Measurements from ENCODE around the gene ATRIP. TPM values are rescaled to one million over a fixed set of nuclear protein-coding genes. Genes with fewer than 3 reads are reported as not detected.

The ATRIP gene
- total RNA-seq, 4 donors from 2014 or later = 4.8 to 8.9 (median 7.1) TPM

DNA sequence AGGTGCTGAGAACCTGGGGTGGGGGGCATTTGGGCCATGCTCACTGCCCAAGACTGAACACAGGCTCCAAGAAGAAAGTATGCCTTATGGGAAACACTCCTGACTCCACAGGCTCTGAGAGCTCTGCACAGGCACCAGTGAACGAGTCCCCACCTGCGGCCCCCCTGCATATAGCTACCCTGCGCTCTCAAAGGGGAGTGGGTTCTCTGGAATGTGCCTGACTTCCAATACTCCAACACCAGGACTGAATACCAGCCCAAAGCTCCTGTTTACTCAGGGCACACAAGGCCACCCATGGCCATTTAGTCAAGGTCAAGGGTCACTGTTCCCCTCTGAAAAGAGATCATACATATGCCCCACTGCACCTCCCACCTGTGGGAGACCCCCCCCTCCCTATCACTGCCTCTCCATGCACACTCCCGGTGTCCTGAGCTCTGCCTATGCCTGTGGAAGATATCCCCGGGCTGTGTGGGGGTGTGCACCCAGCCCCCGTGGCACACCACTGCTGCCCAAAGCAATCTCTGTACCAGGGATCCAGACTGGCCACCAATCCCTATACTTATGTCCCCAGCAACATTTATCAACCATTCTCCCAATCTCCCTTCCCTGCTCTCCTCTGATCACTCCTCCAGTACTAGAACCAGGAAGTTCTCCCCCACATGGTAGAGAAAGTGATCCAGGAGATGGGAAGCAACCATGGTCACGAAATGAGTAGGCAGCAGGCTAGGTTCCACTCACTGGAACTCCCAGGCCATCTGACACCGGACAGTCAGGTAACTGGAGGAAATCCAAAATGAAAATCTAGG, 15.1 kb upstream of the ATRIP start:
- Histone ChIP-seq H3K27ac (peak overlapping the region; percentile 95 to 98 (median 96)), H3K27me3 (no peaks in the 10 kb centered on the region), H3K36me3 (peaks cover 0 to 11% (median 0%) of the 10 kb centered on the region in 3 donors), H3K4me1 (peaks cover 57 to 93% (median 72%) of the 10 kb centered on the region in 3 donors), H3K9me3 (no peaks in the 10 kb centered on the region), H3K4me3 (no peak overlapping the region)
- WGBS, 2 donors = 57 to 68% methylated on average over 7 of the region's 8 CpGs
- intact Hi-C loops (cut with DNase I) = no loop called here
- TF ChIP-seq, protein P1, sequence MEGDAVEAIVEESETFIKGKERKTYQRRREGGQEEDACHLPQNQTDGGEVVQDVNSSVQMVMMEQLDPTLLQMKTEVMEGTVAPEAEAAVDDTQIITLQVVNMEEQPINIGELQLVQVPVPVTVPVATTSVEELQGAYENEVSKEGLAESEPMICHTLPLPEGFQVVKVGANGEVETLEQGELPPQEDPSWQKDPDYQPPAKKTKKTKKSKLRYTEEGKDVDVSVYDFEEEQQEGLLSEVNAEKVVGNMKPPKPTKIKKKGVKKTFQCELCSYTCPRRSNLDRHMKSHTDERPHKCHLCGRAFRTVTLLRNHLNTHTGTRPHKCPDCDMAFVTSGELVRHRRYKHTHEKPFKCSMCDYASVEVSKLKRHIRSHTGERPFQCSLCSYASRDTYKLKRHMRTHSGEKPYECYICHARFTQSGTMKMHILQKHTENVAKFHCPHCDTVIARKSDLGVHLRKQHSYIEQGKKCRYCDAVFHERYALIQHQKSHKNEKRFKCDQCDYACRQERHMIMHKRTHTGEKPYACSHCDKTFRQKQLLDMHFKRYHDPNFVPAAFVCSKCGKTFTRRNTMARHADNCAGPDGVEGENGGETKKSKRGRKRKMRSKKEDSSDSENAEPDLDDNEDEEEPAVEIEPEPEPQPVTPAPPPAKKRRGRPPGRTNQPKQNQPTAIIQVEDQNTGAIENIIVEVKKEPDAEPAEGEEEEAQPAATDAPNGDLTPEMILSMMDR (IDR thresholded peaks at IDR 0.05) = no peak
- no peak for TF ChIP-seq POLR2A (IDR thresholded peaks at IDR 0.05)
- DNase-seq = no peak

DNA sequence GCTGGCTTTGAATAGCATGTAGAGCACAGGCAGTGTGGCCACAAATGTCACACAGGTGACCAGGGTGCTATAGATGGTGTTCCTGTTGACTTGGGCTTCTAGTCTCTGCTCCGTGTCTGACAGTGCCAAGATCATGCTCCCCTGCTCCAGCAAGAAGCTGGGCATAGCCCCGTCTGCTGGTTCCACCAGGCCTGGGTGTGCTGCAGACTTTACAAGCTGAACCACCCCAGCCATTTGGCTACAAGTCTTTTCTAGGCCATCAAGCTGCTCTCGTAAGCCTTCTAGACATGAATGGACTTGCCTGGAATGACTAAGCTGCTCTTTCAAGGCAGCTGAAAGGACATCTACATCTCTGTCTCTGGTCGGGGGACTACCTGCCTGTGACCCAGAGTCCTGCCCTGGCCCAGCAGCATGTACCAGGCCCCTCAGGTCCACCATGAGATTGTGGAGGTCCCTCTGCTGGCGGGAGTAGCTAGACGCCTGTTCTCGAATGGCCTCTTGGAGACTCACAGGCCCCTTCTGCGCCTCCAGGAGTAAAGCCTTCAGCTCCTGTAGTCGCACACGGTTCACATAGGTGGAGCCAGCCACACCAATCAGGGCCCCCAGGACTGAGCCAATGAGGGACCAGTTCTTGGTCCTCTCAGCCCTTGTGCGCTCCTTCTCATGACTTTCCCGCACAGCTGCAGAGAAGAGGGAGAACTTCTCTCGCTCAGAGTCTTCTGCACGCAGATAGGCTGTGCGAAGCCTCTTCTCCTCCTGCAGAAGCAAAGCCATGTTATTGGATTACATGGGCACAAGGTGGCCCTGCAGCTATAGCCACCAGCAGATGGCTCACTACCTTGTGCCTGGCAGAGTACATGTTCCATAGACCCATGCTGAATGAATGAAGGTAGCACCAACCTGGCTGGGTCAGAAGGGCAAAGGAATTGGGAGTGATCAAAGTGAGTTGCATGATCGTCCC, 13.8 kb upstream of the ATRIP start:
- intact Hi-C loops (cut with DNase I) = no loop called here
- 59 to 66% methylated on average over 6 to 9 of the region's 16 CpGs for WGBS, 2 donors
- no peaks in the 10 kb centered on the region for H3K9me3 ChIP-seq
- peak overlapping the region; percentile 95 to 98 (median 96) for H3K27ac ChIP-seq
- TF ChIP-seq, protein P1 (IDR thresholded peaks at IDR 0.05) = peak in 4 of 6 experiments; percentile 6 to 30 (median 10)
- TF ChIP-seq POLR2A (IDR thresholded peaks at IDR 0.05) = peak in 1 of 4 donors; percentile 32
- DNase-seq = no peak
- peaks cover 52 to 83% (median 59%) of the 10 kb centered on the region in 3 donors for H3K4me1 ChIP-seq
- peaks cover 0 to 11% (median 0%) of the 10 kb centered on the region in 3 donors for H3K36me3 ChIP-seq
- H3K4me3 ChIP-seq = peak overlapping the region in 3 of 4 donors; percentile 20 to 52 (median 26)
- H3K27me3 ChIP-seq = no peaks in the 10 kb centered on the region

DNA sequence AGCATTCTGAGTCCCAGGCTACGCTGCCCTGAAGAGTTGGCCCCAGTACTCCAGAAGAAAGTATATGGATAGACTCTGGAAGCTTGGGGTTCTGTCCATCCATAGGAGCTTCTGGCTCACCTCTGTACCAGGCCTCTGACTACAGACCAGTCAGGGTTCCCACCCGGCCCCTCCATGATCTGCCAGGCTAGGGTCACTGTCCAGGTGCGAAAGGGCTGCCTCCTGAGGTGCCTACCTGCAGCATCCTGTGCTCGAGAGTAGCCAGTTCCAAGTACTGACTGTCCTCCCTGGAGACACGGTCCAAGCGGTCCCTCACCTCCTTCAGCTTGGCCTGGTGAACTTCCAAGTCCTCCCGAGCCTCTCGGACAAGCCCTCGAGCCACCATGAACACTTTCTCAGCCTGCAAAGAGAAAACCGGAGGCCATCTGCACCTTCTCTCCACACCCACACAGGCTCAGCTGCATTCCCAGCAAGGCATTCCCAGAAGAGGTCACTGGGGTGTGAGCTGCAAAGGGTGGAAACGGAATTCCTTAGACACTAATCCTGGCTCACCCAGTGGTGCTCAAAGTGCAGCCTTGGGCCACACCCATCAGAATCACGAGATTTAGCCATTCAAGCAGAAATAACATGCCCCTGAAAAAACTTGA, 12.9 kb upstream of the ATRIP start:
- no peak for DNase-seq
- no peaks in the 10 kb centered on the region for H3K27me3 ChIP-seq
- peak overlapping the region; percentile 95 to 98 (median 96) for H3K27ac ChIP-seq
- 27 to 52% methylated on average over 6 to 8 of the region's 12 CpGs for WGBS, 2 donors
- peaks cover 0 to 11% (median 0%) of the 10 kb centered on the region in 3 donors for H3K36me3 ChIP-seq
- H3K9me3 ChIP-seq = no peaks in the 10 kb centered on the region
- peak overlapping the region; percentile 1 to 52 (median 23) for H3K4me3 ChIP-seq
- intact Hi-C loops (cut with DNase I) = loop anchor here (2.0 kb wide), 1 partner anchor 161 kb away; no protein-coding TSS in a partner anchor
- TF ChIP-seq, protein P1 (IDR thresholded peaks at IDR 0.05) = no peak
- peak in 1 of 4 donors; percentile 21 for TF ChIP-seq POLR2A (IDR thresholded peaks at IDR 0.05)
- peaks cover 52 to 74% (median 59%) of the 10 kb centered on the region in 3 donors for H3K4me1 ChIP-seq

DNA sequence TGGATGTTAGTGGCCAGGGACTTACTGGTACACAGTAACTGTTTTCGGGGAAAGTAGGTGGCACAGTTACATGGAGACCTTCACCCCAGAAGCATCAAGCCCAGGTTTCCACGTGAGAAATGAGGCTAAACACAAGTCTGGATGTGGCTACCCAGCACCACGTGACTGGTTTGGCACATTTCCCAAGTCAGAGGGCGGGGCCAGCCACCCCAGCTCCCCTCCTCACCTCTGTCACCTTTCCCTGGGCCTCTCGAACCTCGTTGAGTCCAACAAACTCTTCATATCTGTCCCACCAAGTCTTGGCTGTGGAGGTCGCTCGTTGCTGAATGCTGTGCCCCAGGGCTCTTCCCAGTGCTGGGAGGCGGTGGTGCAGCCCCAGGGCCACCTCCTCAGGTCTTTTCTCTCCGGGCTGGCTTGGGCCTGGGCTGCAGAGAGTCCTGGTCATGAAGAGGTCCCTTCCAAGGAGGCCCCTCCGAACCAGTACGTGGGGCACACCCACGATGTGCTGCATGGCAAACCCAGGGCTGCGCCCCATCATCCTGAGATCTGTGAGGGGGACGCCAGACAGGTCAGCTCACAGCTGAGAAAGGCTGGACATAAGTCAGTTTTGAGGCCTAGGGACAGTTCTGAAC, 11.8 kb upstream of the ATRIP start:
- Histone ChIP-seq H3K9me3 (no peaks in the 10 kb centered on the region), H3K27ac (peak overlapping the region; percentile 95 to 98 (median 96)), H3K36me3 (peaks cover 0 to 11% (median 0%) of the 10 kb centered on the region in 3 donors), H3K4me1 (peaks cover 56 to 82% (median 68%) of the 10 kb centered on the region in 3 donors), H3K27me3 (no peaks in the 10 kb centered on the region), H3K4me3 (no peak overlapping the region)
- TF ChIP-seq, protein P1 (IDR thresholded peaks at IDR 0.05) = no peak
- TF ChIP-seq POLR2A (IDR thresholded peaks at IDR 0.05) = no peak
- intact Hi-C loops (cut with DNase I) = loop anchor here (2.0 to 5.0 kb wide), 2 partner anchors 162 to 242 kb away; no protein-coding TSS in a partner anchor
- whole genome bisulfite sequencing, 2 donors = 27 to 65% methylated on average over 10 to 14 of the region's 15 CpGs
- DNase-seq = no peak
